Pons (tissue), 1 donor: ENCODE results near the gene MRPS21.
"Not testable (repeated sequence)": the region's sequence is repeated elsewhere in the genome, so short reads cannot be mapped to it uniquely, and the experiment has no call there.

ENCODE experiments used
- DNase-seq: peaks from one replicate; pipeline ENCODE4 v3.0.0-alpha.2; 2016; ENCODE audit warnings: low spot score

Gene MRPS21

GRCh38 chr1:150281758-150282557 lies 11.7 kb upstream of the MRPS21 start, which contains the start of gene CIART:
Gene CIART, plus strand, starts transcription at chr1:150282554. Its CDS starts 714 bp downstream, at chr1:150283268.
- DNase-seq: peak; percentile 97

GRCh38 chr1:150282558-150282958 lies 11.1 kb upstream of the MRPS21 start:
- no peak for DNase-seq

DNA sequence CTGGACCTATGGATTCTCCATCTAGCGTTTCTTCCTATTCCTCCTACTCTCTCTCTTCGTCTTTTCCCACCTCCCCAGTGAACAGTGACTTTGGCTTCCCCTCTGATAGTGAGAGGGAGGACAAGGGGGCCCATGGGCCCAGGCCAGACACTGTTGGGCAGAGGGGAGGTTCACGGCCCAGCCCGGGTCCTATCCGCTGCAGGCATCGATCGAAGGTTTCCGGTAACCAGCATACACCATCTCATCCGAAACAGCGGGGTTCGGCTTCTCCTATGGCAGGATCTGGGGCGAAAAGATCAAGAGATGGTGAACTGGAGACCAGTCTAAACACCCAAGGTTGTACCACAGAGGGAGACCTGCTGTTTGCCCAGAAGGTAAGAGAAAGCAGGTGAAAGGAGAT lies 10.4 kb upstream of the MRPS21 start:
- DNase-seq: no peak

DNA sequence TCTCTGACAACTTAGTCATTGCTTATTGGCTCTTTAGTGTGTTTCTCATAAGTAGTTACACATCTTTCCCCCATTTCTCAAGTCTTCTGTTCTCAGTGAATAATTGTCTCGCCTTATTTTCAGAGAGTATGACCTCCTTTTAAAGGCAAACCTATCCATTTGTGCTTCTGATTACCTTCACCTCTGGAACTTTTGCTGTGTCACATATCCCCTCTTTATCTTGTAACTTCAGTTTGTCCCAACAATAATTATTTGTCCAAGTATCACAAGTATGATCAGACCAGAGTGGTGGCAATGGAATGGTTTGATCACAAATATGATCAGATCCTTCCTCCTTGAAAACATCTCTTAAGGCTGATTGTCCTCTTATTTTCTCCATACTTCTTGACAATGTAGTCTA lies 5.3 kb upstream of the MRPS21 start:
- DNase-seq: no peak

- no peak for DNase-seq
Measured at GRCh38 chr1:150288822-150289221, 4.8 kb upstream of the MRPS21 start.

GRCh38 chr1:150295476-150295875 lies 1.8 kb downstream of the MRPS21 start:
- DNase-seq: no peak

GRCh38 chr1:150299716-150300115 lies 6.1 kb downstream of the MRPS21 start:
- no peak for DNase-seq

GRCh38 chr1:150302338-150302737 lies 8.7 kb downstream of the MRPS21 start:
- peak; percentile 46 for DNase-seq

- DNase-seq: no peak
Measured at GRCh38 chr1:150302902-150303301, 9.2 kb downstream of the MRPS21 start.

DNA sequence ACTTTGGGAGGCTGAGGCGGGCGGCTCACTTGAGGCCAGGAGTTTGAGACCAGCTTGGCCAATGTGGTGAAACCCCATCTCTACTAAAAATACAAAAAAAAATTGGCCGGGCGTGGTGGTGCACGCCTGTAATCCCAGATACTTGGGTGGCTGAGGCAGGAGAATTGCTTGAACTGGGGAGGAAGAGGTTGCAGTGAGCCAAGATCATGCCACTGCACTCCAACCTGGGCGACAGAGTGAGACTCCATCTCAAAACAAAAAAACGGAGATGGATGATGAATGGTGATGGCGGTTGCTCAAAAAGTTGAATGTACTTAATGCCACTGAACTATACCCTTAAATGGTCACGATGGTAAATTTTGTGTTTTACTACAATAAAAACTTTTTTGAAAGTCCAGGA lies 14.9 kb downstream of the MRPS21 start:
- DNase-seq: not testable (repeated sequence)

DNA sequence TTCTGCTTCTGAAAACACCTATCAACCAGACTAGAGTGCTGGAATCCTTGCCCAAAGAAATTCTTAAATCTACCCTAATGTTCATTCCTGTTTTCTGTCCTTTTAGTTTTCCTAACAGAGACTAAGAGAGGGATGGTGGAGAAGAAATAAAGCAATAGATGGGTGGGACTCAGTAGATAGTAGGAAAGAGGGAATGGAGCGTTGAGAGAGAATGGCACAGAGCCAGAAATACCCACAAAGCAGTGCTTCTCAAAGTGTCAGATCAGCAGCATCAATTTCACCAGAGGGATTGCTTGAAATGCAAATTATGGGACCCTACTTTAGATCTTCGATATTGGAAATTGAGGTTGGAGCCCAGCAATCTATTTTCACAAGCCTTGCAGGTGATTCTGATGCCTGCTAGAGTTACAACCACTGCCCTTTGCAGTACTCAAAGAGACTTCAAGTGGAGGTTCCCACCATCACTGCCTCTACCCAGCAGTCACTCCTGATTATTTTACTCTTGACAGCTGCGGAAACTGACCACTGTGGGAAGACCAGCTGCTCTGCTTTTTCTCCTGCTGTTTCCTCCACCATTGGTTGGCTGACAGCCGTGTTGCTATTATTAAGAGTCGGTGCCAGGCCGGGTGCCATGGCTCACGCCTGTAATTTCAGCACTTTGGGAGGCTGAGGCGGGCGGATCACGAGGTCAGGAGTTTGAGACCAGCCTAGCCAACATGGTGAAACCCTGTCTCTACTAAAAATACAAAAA lies 16.3 kb downstream of the MRPS21 start:
- DNase-seq: no peak

DNA sequence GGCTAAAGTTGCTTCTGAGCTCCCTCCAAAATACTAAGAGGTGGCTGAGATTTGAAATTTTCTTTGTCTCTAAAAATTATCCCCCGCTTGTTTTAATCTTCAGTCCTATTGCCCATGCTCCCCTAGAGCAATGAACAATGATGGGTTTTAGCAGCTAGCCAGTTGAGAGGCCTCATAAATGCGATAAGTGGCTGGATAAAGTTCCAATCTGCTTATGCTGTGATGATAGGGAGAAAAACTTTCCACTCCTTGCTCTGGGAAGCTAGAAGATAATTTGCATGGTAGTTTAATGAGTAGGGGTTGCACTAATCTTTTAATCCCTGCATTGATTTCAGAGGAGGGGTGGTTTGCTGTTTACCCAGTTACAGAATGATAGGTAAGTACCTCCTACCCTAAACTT lies 18.1 kb downstream of the MRPS21 start:
- DNase-seq: no peak

DNA sequence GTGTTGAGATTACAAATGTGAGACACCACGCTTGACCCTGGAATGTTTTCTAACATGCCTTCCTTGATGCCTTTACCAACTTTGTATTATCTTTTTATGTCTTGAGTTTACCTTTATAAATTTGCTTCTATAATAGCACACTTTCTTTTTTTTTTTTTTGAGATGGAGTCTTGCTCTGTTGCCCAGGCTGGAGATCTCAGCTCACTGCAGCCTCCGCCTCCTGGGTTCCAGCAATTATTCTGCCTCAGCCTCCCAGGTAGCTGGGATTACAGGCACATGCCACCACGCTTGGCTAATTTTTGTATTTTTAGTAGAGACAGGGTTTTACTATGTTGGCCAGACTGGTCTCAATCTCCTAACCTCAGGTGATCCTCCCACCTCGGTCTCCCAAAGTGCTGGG lies 21.0 kb downstream of the MRPS21 start:
- DNase-seq: not testable (repeated sequence)

DNA sequence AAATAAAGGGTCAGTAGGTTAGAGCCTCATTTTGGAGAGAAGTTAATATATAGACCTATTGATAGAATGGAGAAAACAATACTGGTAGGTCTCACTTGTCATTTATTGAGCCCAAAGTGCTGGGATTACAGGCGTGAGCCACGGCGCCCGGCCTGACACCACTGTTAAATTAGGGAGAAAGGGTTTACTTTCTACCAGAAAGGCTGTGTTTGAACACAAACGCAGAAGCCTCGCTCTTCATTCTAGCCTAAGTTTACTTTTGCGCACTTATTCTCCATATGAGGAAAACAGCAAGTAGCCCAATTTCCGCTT lies 27.0 kb downstream of the MRPS21 start:
- DNase-seq: no peak

DNA sequence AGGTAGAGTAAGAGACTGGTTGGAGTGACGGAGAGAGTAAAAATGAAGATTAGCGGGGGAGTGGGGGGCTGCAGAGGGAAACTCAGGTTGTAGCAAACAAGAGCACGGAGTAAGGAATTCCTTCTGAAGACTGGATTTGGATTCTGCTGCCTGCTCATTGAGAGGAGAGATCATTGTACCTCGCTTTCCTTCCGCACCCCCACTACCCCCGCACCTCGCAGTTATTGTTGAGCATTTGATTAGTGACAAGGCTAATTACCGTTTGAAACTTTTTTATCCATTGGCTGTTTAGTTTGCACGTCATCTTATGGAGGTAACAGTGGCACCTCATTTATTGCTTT lies 28.1 kb downstream of the MRPS21 start:
- DNase-seq: no peak

GRCh38 chr1:150322310-150322709 lies 28.6 kb downstream of the MRPS21 start:
- DNase-seq: no peak

GRCh38 chr1:150332651-150333290 lies 39.1 kb downstream of the MRPS21 start:
- peak; percentile 75 for DNase-seq

DNA sequence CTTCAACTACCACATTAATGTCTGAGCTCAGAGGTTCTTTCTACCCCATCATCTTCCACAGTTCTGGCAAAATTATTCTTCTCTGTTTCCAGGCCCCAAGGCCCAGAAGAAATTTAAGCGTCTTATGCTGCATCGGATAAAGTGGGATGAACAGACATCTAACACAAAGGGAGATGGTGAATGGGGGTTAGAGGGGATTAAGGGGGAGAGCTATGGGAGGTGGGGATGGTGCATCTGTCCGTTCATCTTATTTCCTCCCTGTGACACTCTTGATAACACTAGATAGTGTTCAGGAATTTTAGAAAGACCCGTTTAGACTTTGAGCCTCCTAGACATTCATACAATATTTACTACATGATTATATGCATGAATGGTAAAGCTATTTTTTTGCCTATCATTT lies 52.7 kb downstream of the MRPS21 start:
- no peak for DNase-seq

DNA sequence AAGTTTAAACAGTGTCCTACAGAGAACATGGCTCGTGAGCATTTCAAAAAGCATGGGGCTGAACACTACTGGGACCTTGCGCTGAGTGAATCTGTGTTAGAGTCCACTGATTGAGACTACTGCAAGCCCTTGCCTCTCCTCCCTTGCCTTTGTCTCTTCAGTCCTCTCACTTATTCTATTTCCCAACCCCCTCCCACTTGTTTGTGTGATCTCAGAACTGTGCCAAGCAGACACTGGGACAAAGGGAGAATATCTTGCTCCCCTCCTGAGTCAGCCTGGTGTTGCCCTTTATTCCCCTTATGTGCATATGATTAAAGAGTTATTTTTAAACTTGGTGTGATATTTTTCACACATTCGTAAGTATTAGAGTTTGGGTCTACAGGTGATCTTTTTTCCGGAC lies 59.2 kb downstream of the MRPS21 start:
- peak; percentile 46 for DNase-seq
